Activated CD4-positive, alpha-beta T cell treated with anti-CD3 and anti-CD28 coated beads for 4 hours (primary cell): ENCODE measurements around the gene PLD5.

ENCODE experiments used
- DNase-seq, 2 donors: peaks; one replicate each; pipeline ENCODE4 v3.0.0-alpha.2; 2020

PLD5 gene

GRCh38 chr1:242524571-242525359 is at the start of gene PLD5:
TSS of gene PLD5 (minus strand) at chr1:242524697.
- DNase-seq: no peak

GRCh38 chr1:242569867-242570266 is 45.4 kb upstream of the PLD5 start:
- no peak for DNase-seq

GRCh38 chr1:242568666-242569065 is 44.2 kb upstream of the PLD5 start:
- DNase-seq: no peak

- no peak for DNase-seq
Observed at GRCh38 chr1:242567596-242567995, 43.1 kb upstream of the PLD5 start.

GRCh38 chr1:242556759-242557158 is 32.3 kb upstream of the PLD5 start:
- DNase-seq: no peak

- no peak for DNase-seq
Observed at GRCh38 chr1:242556276-242556675, 31.8 kb upstream of the PLD5 start.

- DNase-seq: no peak
Observed at GRCh38 chr1:242554577-242554976, 30.1 kb upstream of the PLD5 start.

- DNase-seq: no peak
Observed at GRCh38 chr1:242546849-242547729, 22.6 kb upstream of the PLD5 start.

GRCh38 chr1:242546441-242546840 is 21.9 kb upstream of the PLD5 start:
- DNase-seq: no peak

- no peak for DNase-seq
Observed at GRCh38 chr1:242544071-242544470, 19.6 kb upstream of the PLD5 start.

GRCh38 chr1:242542271-242542670 is 17.8 kb upstream of the PLD5 start:
- DNase-seq: no peak

GRCh38 chr1:242535986-242536385 is 11.5 kb upstream of the PLD5 start:
- no peak for DNase-seq

GRCh38 chr1:242534753-242535152 is 10.3 kb upstream of the PLD5 start:
- DNase-seq: no peak

GRCh38 chr1:242530761-242531160 is 6.3 kb upstream of the PLD5 start:
- no peak for DNase-seq

GRCh38 chr1:242525769-242526168 is 1.3 kb upstream of the PLD5 start:
- DNase-seq: no peak

GRCh38 chr1:242525360-242525722 is 844 bp upstream of the PLD5 start:
- DNase-seq: no peak

GRCh38 chr1:242523719-242524570 is 552 bp downstream of the PLD5 start:
- no peak for DNase-seq

GRCh38 chr1:242522996-242523718 is 1.3 kb downstream of the PLD5 start:
- DNase-seq: no peak

GRCh38 chr1:242522304-242522945 is 2.1 kb downstream of the PLD5 start:
- DNase-seq: no peak

- DNase-seq: no peak
Observed at GRCh38 chr1:242515555-242515954, 8.9 kb downstream of the PLD5 start.

GRCh38 chr1:242506724-242507123 is 17.8 kb downstream of the PLD5 start:
- no peak for DNase-seq

- no peak for DNase-seq
Observed at GRCh38 chr1:242489545-242489944, 35.0 kb downstream of the PLD5 start.
